ENCODE measurements around the gene EFHD2.
"Not testable (repeated sequence)": the region's sequence is repeated elsewhere in the genome, so short reads cannot be mapped to it uniquely, and the experiment has no call there.

GRCh38 chr1:15434739-15435138, 25.1 kb downstream of the EFHD2 start:
- not testable (repeated sequence) for TF ChIP-seq CTCF (IDR thresholded peaks at IDR 0.05; ENCODE audit: insufficient read depth, low read length); REST (IDR thresholded peaks at IDR 0.05; ENCODE audit: insufficient replicate concordance, low read depth)

Data from HL-60 (cell line).